Thymus (tissue), 11 donors: Measurements from ENCODE around the gene GAS2L2. TPM values are rescaled to one million over a fixed set of nuclear protein-coding genes. Genes with fewer than 3 reads are reported as not detected.
A peak's percentile ranks its signal among the peaks of the same experiment; 100 is the strongest.

Experiments
- DNase-seq, 9 donors: peaks; one replicate each; pipeline ENCODE4 v3.0.0-alpha.2; 2013; ENCODE audit warnings: low spot score in 9 of 9, low read depth in 6 of 9, missing footprints in 1 of 9
- H3K27ac ChIP-seq, 2 donors: one replicate each; pipeline ENCODE4 v1.5.1; 2013; ENCODE audit warnings: control low read depth in 1 of 2, low read depth in 1 of 2, low read length in 1 of 2, mild to moderate bottlenecking in 1 of 2, moderate library complexity in 1 of 2
- H3K27me3 ChIP-seq, 2 donors: one replicate each; pipeline ENCODE4 v1.5.1; 2013; ENCODE audit warnings: low read length in 1 of 2; ENCODE audit not compliant: control insufficient read depth in 2 of 2, insufficient read depth in 1 of 2
- H3K36me3 ChIP-seq, 2 donors: one replicate each; pipeline ENCODE4 v1.5.1; 2013; ENCODE audit warnings: low read length in 1 of 2, mild to moderate bottlenecking in 1 of 2, moderate library complexity in 1 of 2; ENCODE audit not compliant: control insufficient read depth in 2 of 2, insufficient read depth in 2 of 2
- H3K4me1 ChIP-seq, 2 donors: one replicate each; pipeline ENCODE4 v1.5.1; 2013; ENCODE audit warnings: low read length in 2 of 2; ENCODE audit not compliant: control insufficient read depth in 2 of 2, insufficient read depth in 2 of 2
- H3K4me3 ChIP-seq, 2 donors: one replicate each; pipeline ENCODE4 v1.5.1; 2013; ENCODE audit warnings: low read length in 2 of 2, control low read depth in 1 of 2, mild to moderate bottlenecking in 1 of 2
- H3K9me3 ChIP-seq, 2 donors: one replicate each; pipeline ENCODE4 v1.5.1; 2013; ENCODE audit warnings: low read length in 1 of 2, mild to moderate bottlenecking in 1 of 2; ENCODE audit not compliant: control insufficient read depth in 2 of 2, insufficient read depth in 1 of 2
- WGBS: extraction: QIAGEN DNeasy Blood & Tissue Kit; methylation state at CpG from one replicate; pipeline ENCODE4 v1.1.7; 2013; 5-methylcytosine and 5-hydroxymethylcytosine counted together
- polyA plus RNA-seq: library from polyadenylated mRNA; stranded (reverse); fragments of 200-250 nt; gene quantifications from one replicate; pipeline ENCODE4 v1.2.3, GENCODE V29; 2013
- total RNA-seq: library from RNA; stranded (reverse); fragments of 120-200 nt; gene quantifications from one replicate; pipeline ENCODE4 v1.2.4, GENCODE V29; 2013
- donor health status: healthy.

The GAS2L2 gene
- total and polyA plus RNA-seq, 2 donors, result 0.21 TPM; not detected in 1

GRCh38 chr17:35735036-35735805, 17.8 kb downstream of the GAS2L2 start:
- 94% methylated on average over 29 of the region's 29 CpGs for WGBS
- Histone ChIP-seq H3K27me3 (peaks cover 0 to 29% of the 10 kb centered on the region in 2 donors), H3K4me3 (no peak overlapping the region), H3K4me1 (peaks cover 0 to 15% of the 10 kb centered on the region in 2 donors), H3K27ac (no peak overlapping the region), H3K9me3 (no peaks in the 10 kb centered on the region), H3K36me3 (no peaks in the 10 kb centered on the region)
- no peak for DNase-seq

GRCh38 chr17:35734396-35734795, 18.6 kb downstream of the GAS2L2 start:
- H3K9me3 ChIP-seq, result no peaks in the 10 kb centered on the region
- DNase-seq, result no peak

GRCh38 chr17:35733366-35733765, 19.7 kb downstream of the GAS2L2 start:
- no peak for DNase-seq
- H3K4me3 ChIP-seq, result no peak overlapping the region
- no peaks in the 10 kb centered on the region for H3K9me3 ChIP-seq
- WGBS, result 94% methylated on average over 6 of the region's 6 CpGs
- H3K4me1 ChIP-seq, result peaks cover 0 to 11% of the 10 kb centered on the region in 2 donors
- no peak overlapping the region for H3K27ac ChIP-seq
- H3K36me3 ChIP-seq, result peaks cover 0 to 7% of the 10 kb centered on the region in 2 donors
- H3K27me3 ChIP-seq, result peaks cover 0 to 13% of the 10 kb centered on the region in 2 donors

More at GRCh38 chr17:35734396-35734795, 18.6 kb downstream of the GAS2L2 start:
- peaks cover 0 to 23% of the 10 kb centered on the region in 2 donors for H3K27me3 ChIP-seq
- H3K4me1 ChIP-seq, result peaks cover 0 to 15% of the 10 kb centered on the region in 2 donors
- no peak overlapping the region for H3K4me3 ChIP-seq
- WGBS, result 97% methylated on average over 7 of the region's 7 CpGs
- H3K36me3 ChIP-seq, result no peaks in the 10 kb centered on the region
- H3K27ac ChIP-seq, result no peak overlapping the region

- Histone ChIP-seq H3K4me1 (peaks cover 0 to 11% of the 10 kb centered on the region in 2 donors), H3K9me3 (no peaks in the 10 kb centered on the region), H3K27me3 (peaks cover 0 to 13% of the 10 kb centered on the region in 2 donors), H3K36me3 (peaks cover 0 to 9% of the 10 kb centered on the region in 2 donors), H3K27ac (no peak overlapping the region), H3K4me3 (no peak overlapping the region)
- WGBS, result 100% methylated on average over 1 of the region's 1 CpG
- no peak for DNase-seq
These were observed 20.3 kb downstream of the GAS2L2 start for GRCh38 chr17:35732806-35733136.

- Histone ChIP-seq H3K9me3 (no peaks in the 10 kb centered on the region), H3K27me3 (peaks cover 0 to 13% of the 10 kb centered on the region in 2 donors), H3K4me3 (peak overlapping the region in 1 of 2 donors; percentile 58), H3K36me3 (peaks cover 2 to 14% of the 10 kb centered on the region in 2 donors), H3K4me1 (peaks cover 0 to 11% of the 10 kb centered on the region in 2 donors), H3K27ac (no peak overlapping the region)
- no peak for DNase-seq
- 35% methylated on average over 47 of the region's 47 CpGs for WGBS
These were observed 20.9 kb downstream of the GAS2L2 start for GRCh38 chr17:35731917-35732805.

GRCh38 chr17:35731239-35731916, 21.7 kb downstream of the GAS2L2 start, which contains the start of gene RASL10B:
TSS of gene RASL10B (plus strand) at chr17:35731639. CDS start at chr17:35735185, 3,546 bp downstream.
- WGBS, result 6% methylated on average over 44 of the region's 44 CpGs
- peaks cover 10 to 21% of the 10 kb centered on the region in 2 donors for H3K36me3 ChIP-seq
- no peaks in the 10 kb centered on the region for H3K9me3 ChIP-seq
- H3K27me3 ChIP-seq, result peaks cover 0 to 13% of the 10 kb centered on the region in 2 donors
- H3K4me3 ChIP-seq, result peak within 1 kb of the TSS; percentile 24 to 58
- H3K4me1 ChIP-seq, result peaks cover 0 to 11% of the 10 kb centered on the region in 2 donors
- H3K27ac ChIP-seq, result no peak within 1 kb of the TSS
- DNase-seq, result peak in 4 of 9 donors; percentile 32 to 60 (median 50)

- H3K27ac ChIP-seq, result no peak overlapping the region
- 86% methylated on average over 10 of the region's 10 CpGs for WGBS
- no peak overlapping the region for H3K4me3 ChIP-seq
- H3K4me1 ChIP-seq, result peaks cover 0 to 11% of the 10 kb centered on the region in 2 donors
- peaks cover 17 to 29% of the 10 kb centered on the region in 2 donors for H3K36me3 ChIP-seq
- peaks cover 0 to 13% of the 10 kb centered on the region in 2 donors for H3K27me3 ChIP-seq
- DNase-seq, result no peak
- H3K9me3 ChIP-seq, result no peaks in the 10 kb centered on the region
These were observed 22.5 kb downstream of the GAS2L2 start for GRCh38 chr17:35730400-35731005.

GRCh38 chr17:35729405-35729833, 23.6 kb downstream of the GAS2L2 start:
- H3K27me3 ChIP-seq, result peaks cover 0 to 13% of the 10 kb centered on the region in 2 donors
- no peak for DNase-seq
- H3K4me3 ChIP-seq, result no peak overlapping the region
- no peak overlapping the region for H3K27ac ChIP-seq
- WGBS, result 95% methylated on average over 4 of the region's 4 CpGs
- no peaks in the 10 kb centered on the region for H3K9me3 ChIP-seq
- H3K4me1 ChIP-seq, result peaks cover 0 to 11% of the 10 kb centered on the region in 2 donors
- peaks cover 28 to 40% of the 10 kb centered on the region in 2 donors for H3K36me3 ChIP-seq
